HG03060 (cell line): ENCODE data around the gene LZTR1.

Source experiments
- ATAC-seq: cut with Tn5 transposase; IDR thresholded peaks from one replicate; pipeline ENCODE4 v1.9.1; 2021; ENCODE audit warnings: low read depth, moderate number of reproducible peaks; ENCODE audit not compliant: unreplicated experiment

Gene LZTR1

GRCh38 chr22:20979243-20979809 is 2.8 kb upstream of the LZTR1 start:
- ATAC-seq, result no peak

- no peak for ATAC-seq
Observed at GRCh38 chr22:20979940-20980453, 2.1 kb upstream of the LZTR1 start.

- no peak for ATAC-seq
Observed at GRCh38 chr22:20980523-20980922, 1.6 kb upstream of the LZTR1 start.

- ATAC-seq, result no peak
Observed at GRCh38 chr22:20980938-20981722, 967 bp upstream of the LZTR1 start.

GRCh38 chr22:20982563-20982882 is 426 bp downstream of the LZTR1 start:
- ATAC-seq, result no peak

GRCh38 chr22:20983081-20983771 is 1.1 kb downstream of the LZTR1 start:
- no peak for ATAC-seq

GRCh38 chr22:20985720-20986119 is 3.6 kb downstream of the LZTR1 start:
- ATAC-seq, result no peak

GRCh38 chr22:20986365-20986764 is 4.3 kb downstream of the LZTR1 start:
- ATAC-seq, result no peak

GRCh38 chr22:20987375-20987774 is 5.3 kb downstream of the LZTR1 start:
- no peak for ATAC-seq

- no peak for ATAC-seq
Observed at GRCh38 chr22:20988573-20989322, 6.7 kb downstream of the LZTR1 start.

- no peak for ATAC-seq
Observed at GRCh38 chr22:20989323-20990138, 7.4 kb downstream of the LZTR1 start.

GRCh38 chr22:20990184-20991180 is 8.4 kb downstream of the LZTR1 start:
- ATAC-seq, result no peak

- ATAC-seq, result no peak
Observed at GRCh38 chr22:20991252-20992055, 9.4 kb downstream of the LZTR1 start.

- ATAC-seq, result no peak
Observed at GRCh38 chr22:20992056-20992442, 10.0 kb downstream of the LZTR1 start.

- no peak for ATAC-seq
Observed at GRCh38 chr22:20992456-20993303, 10.6 kb downstream of the LZTR1 start.

GRCh38 chr22:20993304-20994127 is 11.4 kb downstream of the LZTR1 start:
- ATAC-seq, result no peak
